GM18517 (cell line): ENCODE data around the gene MYOM1.
"Not testable (repeated sequence)": the region's sequence is repeated elsewhere in the genome, so short reads cannot be mapped to it uniquely, and the experiment has no call there.

Experiments used
- ATAC-seq: cut with Tn5 transposase; IDR thresholded peaks from one replicate; pipeline ENCODE4 v1.9.1; 2021; ENCODE audit warnings: mild to moderate bottlenecking, moderate library complexity; ENCODE audit not compliant: unreplicated experiment

Gene MYOM1

DNA sequence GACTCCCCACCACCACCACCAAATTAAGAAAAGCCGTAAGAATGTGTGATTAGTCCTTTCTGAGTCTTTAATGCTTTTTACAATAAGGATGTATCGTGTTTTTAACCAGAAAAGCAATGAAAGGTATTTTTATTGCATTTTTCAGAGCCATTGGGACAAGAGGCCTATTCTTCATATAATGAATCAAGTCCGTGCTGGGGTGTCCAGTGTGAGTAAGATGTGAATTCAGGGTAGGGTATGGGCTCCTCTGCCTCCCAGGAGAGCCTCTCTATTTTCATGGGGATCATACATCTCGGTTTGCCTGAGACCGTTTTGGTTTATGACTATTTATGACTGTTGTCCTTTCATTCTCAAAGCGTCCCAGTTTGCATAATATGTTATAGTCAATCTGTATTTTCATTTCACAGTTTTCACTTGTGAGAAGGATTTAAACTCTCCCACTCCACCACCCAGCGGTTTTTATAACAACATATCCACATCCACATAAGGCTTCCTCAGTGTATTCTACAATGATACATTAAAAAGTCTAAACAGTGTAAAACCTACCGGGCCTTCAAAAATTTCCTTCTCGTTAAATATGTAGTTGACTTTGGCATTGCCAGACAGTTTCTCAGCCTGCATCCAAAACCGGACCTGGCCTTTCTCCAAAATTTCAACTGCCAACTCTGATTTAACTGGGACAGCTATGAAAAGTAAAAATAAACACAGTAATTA is 126.0 kb downstream of the MYOM1 start:
- ATAC-seq, result no peak

DNA sequence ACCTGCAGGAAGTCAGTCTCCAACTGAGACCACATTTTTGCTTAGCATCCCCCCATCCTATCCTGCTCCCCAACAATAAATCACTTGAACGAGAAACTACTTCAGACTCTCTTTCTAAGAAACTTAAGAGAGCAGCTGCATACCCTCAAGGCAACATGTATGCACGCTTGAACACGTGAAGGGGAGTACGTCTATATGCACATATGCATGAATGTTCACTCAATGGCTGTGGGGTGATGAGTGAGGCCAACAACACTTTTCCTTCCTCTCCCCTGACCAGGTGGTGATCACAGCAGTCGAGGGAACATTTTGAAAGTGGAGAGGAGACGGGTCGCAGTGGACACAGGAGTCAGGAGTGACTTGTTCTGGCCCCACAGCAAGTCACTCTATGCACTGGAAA is 127.0 kb downstream of the MYOM1 start:
- ATAC-seq, result no peak

DNA sequence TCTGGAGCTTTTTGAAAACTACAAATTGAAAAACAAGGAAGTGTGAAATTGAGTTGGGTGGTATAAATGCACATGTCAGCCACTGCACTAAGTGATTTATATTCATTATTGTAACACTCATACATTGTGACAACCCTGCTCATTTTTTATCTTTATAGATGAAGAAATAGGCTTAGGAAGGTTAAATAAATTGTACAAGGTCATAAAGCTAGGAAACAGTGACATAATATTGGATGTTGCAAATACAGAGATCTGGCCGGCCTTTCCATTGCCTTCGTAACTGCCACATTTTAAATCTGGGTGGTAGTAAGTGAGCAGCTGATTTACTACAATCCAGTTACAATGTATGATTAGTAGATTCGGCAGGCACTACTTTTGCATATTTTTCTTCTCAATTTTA is 130.2 kb downstream of the MYOM1 start:
- no peak for ATAC-seq

DNA sequence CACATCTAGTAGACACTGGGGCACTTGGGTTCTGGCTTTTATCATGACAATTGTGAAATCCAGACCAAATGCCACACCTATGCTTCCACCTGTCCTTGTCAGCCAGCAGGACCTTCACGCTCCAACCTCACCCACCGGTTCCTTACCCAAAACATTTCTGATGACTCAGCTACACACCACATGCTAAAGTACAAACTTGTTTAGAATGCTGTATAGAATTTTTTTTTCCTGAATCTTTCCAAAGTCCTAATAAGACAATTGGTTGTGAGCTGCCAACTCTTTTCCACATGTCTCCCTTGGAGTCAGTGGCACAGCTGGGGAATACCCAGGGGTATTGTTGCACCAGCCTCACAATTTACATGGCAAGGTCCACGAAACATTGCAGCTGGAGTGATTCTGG is 131.3 kb downstream of the MYOM1 start:
- no peak for ATAC-seq

DNA sequence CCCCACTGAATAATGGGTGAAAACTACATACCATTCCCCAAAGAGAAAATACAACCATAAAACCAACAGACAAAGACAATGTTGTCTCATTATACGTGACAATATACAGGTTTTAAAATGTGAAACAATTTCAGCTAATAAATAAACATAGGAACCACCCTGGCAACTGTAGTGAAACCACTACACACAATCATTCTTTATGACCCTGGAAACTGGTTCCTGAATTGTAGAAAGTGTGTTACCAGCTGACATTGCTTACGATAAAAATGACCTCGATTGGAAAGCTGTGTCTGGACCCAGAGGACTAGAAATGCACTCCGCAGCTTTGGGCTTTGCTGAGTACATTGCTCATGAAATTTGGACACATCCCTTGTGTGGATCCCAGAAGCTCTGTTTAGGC is 132.9 kb downstream of the MYOM1 start:
- no peak for ATAC-seq

DNA sequence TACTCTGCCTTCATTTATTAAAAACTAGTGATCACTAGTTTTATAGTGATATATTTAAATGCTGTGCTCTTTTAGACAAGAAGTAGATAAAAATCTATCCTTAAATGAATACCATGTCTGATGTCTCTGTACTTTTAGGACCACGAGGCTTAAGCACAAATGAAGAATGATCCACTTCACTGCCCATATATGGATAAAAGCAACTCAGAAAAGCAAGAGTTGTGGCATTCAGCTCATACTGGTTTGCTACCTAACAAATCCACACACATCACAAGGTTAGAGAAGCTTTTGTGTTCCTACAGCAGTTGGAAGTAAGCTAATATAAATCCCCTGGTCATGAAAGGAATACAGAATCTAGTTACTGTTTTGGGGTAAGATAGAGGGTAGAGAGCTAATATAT is 134.2 kb downstream of the MYOM1 start:
- ATAC-seq, result no peak

DNA sequence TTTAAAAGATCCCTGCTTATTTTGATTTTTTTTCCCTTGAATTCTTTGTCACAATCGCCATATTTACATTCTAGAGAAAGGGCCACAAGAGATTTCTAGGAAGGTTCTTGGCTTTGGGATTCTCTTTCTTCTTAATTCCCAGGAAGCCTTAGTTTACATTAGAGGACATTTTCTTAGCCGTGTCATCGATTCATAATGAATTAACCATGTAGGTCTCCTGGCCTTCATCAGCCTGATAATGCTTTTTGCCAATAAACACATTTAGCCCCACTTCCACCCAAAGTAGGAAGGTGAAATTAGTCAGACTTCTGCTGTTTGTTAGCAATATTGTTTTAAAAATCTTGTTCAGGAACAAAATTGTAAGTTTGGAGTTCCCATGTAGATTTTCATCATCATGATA is 135.6 kb downstream of the MYOM1 start:
- ATAC-seq, result no peak

DNA sequence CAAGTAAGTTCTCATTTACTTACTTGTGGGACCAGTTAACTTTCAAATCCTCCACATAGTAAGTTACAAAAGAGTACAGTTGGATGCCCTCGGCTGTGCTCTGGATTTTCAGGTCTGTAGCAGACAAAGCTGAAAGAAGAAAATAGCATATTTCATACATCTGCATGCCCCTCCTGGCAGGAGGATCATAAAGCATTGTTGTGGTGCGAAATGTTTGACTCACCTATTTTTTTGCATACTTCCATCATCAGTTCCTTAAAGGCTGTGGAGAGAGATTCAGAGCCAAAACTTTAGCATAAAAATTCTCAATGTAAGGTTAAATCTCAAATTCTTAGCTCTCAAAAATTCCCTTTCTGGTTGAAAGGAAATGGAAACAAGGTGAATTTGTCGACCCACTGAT is 136.0 kb downstream of the MYOM1 start:
- no peak for ATAC-seq

DNA sequence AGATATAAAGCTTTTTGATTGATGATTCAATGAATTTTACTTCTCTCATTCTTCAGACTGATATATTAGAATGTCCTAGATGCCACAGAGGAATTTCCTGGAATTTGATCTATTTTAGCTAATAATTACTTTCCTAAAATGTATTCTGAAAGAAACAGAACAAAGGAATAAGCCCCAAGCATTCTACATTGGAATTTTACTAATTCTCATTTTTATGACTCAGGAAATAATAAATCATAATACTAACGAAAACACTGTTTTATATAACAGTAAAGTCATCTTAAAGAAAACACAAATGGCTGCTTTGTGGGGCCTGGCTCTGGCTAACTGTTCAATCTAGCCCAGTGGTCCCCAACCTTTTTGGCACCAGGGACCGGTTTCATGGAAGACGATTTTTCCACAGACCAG is 138.2 kb downstream of the MYOM1 start:
- ATAC-seq, result no peak

DNA sequence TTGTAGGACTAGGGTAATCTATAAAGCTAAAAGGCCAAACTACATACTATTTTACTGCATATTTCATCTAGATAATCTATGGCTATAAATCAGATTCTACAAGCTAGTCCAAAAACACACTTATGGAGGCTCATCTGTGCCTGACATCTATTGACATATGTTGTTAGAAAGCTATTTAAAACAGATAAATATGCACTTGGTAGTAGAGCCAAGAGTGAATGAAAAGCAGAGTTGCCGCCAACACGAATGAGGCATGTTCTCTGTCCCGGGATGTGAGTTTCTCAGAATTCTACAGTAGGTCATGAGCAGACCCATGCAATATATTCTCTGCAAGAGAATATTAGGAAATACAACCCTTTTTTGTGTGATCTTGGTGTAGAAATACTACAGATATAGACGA is 140.1 kb downstream of the MYOM1 start:
- no peak for ATAC-seq

DNA sequence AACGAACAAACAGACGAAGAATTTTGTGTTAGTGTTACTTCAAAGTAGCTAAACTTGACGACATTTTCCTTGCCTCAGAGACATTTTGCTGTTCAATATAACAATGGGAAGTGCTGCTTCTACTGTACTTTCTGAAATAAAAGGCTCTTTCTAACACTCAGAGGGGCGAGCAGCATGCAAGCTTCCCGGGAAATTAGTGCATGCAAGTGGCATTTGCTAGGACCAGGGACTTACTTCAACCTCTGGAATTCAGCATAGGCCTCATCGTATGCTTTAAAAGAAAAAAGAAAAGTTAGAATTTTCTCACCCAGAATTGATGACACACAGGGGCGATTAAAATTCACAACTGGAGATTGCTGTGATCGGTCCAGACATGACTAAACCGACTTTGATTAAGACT is 144.3 kb downstream of the MYOM1 start:
- ATAC-seq, result no peak

DNA sequence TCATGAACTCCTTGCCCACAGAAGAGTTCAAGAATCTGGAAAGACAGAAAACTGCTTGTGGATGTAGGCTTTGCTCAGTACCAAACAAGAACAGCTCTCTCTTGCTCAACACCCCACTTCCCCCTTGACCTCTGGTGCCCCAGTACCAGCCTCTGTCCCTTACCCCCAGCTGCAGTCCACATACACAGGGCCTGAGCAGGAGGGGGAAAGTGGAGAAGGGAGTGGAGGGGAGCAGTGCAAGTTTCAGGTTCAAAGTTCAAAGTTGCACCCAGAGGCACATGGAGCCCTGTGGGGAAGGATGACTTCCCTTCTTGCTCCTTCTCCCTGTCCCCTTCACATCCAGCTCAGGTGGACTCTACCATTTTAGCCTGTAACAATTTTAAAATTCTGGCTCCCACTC is 145.7 kb downstream of the MYOM1 start:
- ATAC-seq, result no peak

DNA sequence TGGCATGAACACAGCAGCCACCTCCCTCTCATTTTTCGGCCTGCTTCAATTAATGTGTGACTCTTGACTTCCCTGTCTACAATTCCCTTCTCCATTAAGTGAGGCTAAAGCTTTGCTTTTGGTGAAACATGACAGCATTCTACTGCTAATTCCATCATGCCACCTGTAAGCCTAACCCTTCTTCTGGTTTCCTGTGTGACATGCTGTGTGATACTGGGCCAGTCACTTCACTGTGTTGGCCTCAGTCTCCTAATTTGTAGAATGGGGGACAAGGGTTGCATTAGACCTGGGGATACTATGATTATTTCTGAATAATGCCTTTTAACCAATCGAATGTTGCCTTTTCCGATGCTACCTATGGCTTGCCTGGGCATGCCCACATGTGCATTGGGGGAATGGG is 146.4 kb downstream of the MYOM1 start:
- not testable (repeated sequence) for ATAC-seq

DNA sequence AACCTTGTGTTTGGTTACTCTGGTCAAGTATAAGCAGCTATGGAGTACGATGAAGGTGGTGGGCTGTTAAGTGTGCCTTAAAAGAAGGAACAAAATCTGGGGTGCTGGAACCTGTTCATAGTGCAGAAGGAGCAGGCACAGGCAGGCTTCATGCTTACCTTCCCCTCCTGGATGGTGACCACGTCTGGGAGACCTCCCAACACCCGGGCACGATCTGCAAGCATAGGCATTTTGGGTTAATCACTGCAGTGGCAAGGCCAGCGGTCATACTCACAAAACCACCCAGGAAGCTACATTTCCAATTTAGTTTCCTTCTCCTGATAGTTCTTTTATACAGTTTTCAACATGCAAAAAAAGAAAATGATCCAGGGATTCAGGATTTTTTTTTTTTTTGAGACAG is 148.1 kb downstream of the MYOM1 start:
- no peak for ATAC-seq

DNA sequence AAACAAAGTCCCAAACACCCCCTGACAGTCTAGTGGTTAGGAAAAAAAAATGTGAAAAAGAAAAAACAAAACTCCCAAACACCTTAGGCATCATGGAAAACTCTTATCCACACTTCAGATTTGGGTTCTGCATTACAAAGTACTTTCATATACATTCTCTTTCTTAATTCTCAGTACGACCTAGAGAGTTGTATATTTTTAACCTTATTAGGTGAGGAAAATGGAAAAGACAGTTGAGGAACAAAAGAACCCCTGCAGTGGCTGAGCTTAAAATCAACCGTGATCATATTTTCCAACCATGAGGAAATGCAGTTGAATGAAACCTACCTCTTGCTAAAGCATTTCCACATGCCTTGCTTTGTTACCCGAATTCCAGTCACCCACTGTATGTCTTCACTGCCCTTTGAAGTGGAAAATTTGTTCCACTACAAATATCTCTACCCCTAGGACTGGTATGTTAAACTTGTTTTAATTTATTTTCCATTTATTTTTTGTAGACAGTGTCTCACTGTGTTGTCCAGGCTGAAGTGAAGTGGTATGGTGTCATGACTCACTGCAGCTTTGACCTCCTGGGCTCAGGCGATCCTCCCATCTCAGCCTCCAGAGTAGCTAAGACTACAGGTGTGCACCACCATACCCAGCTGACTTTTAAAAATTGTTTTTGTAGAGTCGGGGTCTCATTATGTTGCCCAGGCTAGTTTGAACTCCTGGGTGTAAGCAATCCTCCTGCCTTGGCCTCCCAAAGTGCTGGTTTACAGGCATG is 149.9 kb downstream of the MYOM1 start:
- no peak for ATAC-seq

DNA sequence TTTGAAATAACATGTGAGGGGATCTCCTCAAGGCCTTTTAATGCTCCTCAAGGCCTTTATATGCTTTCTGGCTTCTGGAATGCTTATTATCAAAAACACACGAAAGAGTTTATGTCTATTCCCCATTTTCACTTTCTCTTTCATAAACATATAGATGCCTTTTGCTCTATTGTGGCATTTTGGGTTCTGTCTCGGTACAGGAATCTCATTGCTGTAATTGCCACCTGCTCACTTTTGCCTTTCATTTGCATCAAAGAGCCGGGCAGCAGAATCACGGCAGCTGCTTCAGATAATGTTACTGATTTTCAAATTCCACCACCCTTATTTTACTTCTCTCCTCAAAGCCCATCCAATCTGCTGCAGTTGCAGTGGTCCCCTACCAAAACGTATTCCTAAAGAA is 152.0 kb downstream of the MYOM1 start:
- no peak for ATAC-seq

DNA sequence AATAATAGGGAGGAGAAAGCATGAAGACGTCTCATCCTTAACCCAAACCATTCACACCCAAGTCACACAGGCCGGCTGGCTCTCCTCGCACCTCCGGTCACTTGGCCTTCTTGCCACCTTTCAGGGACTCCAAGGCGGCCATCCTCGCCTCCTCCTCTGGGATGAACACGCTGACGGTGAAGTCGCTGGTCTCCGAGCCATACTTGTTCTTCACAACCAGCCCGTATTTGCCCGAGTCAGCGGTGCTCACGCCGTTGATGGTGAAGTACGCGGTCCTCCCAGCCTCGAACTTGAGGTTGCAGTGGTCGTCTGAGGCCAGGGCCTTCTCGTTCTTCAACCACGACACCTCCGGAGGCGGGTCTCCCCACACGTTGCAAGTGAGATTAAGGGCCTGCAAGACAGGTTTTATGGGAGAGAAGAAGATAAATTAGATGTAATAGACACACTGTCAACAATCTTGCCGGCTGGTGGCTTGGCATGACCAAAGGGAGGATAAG is 152.6 kb downstream of the MYOM1 start:
- no peak for ATAC-seq

DNA sequence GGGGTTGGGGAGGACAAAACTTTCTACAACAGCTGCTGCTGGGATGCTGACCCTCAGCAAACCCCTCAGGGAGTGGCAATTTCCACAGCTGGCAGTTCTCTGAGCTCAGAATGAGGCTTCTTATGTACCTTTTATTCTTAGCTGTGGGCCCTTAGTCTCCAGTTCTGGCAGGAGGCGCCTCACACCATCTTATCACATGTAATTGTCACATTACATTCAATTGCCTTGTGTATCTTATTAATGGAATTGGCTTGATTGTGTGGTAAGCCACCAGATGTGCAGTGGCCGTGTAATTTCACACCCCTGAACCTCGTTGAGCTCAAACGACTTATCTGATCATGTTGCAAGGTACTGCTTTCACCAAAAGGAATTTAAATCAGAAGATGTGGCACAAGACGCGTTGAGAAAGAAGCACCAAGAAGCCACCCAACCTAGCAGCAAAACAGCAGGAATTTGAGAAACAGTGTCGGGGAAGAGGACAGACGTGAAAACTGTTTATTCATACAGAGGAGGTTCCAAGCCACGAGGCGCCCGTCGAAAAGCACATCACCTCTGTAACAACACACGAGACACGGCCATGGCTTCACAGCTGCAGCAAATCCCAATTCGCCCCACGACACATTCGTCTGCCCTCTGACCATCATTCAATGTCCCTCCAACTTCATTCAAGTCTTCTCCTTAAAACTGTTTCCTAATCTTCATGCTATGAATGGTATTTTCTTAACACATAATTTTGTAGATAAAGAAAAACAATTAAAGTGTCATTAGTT is 153.2 kb downstream of the MYOM1 start:
- ATAC-seq, result no peak

DNA sequence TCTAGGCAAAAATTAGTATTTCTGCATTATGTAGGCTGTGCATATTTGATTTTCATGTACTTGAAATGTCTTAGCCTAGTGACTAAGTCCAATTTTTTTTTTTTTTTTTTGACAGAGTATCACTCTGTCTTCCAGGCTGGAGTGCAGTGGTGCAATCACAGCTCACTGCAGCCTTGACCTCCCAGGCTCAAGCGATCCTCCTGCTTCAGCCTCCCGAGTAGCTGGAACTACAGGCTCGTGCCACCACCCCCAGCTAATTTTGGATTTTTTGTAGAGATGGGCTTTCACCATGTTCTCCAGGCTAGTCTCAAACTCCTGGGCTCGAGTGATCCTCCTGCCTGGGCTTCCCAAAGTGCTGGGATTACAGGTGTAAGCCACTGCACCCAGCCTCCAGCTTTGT is 156.0 kb downstream of the MYOM1 start:
- ATAC-seq, result not testable (repeated sequence)

DNA sequence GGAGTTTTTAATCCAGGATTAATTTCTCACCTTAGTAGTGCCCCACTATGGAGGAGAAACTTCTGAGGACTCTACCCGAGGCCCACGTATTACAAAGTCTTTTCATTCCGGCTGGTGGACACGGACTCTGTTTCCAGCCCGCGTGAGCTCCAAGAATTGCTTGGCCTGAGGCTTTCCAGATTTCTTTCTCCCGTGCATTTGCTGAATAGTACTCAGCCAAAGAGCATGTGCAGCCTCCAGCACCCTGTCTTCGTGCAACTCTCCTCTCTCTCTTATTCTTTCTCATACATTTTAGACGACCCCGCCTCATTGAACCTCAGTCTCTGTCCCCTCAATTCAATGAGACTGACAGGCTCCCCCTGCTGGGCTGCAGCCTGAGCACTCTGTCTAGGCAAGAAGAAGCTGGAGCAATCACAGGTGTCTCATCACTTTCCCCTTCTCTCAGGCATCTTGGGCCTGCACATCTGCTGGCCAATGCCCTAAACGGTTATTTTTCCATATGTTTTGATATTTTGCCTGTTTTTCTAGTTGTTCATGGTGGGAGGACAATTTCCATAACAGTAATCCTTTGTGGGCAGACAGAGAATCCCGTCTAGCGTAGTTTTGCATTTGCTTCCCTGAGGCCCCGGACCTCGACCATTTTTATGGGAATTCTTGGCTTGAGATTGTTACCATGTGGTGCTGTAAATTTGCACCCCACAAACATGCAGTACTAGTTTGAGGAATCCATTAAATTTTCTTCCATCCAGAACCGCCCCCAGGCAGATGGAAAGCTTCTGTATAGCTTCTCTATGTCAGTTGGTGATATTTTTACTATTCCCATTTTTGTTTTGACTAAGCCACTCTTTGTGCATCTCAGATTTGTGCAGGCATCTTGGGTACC is 156.7 kb downstream of the MYOM1 start:
- peak; percentile 46 for ATAC-seq
